GM18907 (cell line): Measurements from ENCODE around the gene NPIPA7.
"Not testable (repeated sequence)": the region's sequence is repeated elsewhere in the genome, so short reads cannot be mapped to it uniquely, and the experiment has no call there.

Source experiments
- ATAC-seq: cut with Tn5 transposase; IDR thresholded peaks from one replicate; pipeline ENCODE4 v1.9.1; 2021; ENCODE audit warnings: mild to moderate bottlenecking, moderate library complexity; ENCODE audit not compliant: unreplicated experiment

NPIPA7 gene

DNA sequence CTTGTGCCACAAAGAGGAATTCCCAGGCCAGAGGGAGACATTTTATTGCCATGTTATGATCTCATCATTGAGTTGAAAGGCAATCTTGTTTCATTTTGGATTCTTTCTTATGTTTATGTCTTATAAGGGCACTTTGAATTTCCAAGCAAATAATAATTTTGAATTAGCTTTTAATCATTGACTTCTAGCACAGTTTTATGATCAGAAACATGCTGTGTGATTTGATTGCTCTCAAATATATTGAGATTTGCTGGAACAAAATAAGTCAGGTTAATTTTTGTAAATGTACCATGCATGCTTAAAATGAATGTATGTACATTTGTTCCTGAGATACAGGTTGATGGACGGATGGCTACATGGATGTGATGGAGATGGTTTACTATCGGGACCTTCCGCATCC is at the start of gene NPIPA7:
TSS of gene NPIPA7 (plus strand) at position 301 of the 400 bp plus-strand sequence. CDS start 105 bp downstream, outside the sequence.
- ATAC-seq: not testable (repeated sequence)

DNA sequence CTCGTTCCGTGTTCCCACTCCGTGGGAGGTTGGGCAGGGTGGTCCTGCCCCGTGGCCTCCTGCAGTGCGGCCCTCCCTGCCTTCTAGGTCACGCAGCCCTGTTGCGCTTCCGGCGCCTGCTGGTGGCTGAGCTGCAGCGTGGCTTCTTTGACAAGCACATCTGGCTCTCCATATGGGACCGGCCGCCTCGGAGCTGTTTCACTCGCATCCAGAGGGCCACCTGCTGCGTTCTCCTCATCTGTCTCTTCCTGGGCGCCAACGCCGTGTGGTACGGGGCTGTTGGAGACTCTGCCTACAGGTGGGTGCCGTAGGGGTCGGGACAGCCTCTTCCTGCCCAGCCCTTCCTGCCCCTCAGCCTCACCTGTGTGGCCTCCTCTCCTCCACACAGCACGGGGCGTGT is 47.5 kb upstream of the NPIPA7 start:
- ATAC-seq: not testable (repeated sequence)

DNA sequence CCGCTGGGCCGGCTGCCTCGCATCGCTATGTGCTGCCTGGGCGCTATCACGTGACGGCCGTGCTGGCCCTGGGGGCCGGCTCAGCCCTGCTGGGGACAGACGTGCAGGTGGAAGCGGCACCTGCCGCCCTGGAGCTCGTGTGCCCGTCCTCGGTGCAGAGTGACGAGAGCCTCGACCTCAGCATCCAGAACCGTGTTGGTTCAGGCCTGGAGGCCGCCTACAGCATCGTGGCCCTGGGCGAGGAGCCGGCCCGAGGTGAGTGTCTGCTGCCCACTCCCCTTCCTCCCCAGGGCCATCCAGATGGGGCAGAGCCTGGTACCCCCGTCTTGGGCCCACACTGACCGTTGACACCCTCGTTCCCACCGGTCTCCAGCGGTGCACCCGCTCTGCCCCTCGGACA is 21.4 kb upstream of the NPIPA7 start:
- not testable (repeated sequence) for ATAC-seq

DNA sequence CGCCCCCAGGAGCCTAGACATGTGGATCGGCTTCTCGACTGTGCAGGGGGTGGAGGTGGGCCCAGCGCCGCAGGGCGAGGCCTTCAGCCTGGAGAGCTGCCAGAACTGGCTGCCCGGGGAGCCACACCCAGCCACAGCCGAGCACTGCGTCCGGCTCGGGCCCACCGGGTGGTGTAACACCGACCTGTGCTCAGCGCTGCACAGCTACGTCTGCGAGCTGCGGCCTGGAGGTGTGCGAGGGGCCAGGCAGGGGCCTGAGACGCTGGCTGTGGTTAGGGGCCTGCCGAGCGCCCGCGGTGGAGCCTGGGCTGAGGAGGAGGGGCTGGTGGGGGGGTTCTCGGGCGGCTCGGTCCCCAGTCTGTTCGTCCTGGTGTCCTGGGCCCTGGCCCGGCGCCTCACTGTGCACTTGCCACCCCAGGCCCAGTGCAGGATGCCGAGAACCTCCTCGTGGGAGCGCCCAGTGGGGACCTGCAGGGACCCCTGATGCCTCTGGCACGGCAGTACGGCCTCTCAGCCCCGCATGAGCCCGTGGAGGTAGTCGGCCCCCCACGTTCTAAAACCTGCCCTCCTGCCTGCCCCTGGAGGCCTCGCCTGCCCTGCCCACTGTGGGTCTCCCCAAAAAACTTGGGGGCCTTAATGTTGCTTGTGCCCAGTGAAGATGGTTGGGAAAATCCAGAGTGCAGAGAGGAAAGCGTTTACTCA is 20.2 kb upstream of the NPIPA7 start:
- ATAC-seq: not testable (repeated sequence)

DNA sequence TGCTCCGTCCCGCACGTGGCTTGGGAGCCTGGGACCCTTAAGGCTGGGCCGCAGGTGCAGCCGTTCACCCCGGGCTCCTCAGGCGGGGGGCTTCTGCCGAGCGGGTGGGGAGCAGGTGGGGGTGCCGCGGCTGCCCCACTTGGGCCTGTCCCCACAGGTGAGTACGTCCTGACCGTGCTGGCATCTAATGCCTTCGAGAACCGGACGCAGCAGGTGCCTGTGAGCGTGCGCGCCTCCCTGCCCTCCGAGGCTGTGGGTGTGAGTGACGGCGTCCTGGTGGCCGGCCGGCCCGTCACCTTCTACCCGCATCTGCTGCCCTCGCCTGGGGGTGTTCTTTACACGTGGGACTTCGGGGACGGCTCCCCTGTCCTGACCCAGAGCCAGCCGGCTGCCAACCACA is 15.3 kb upstream of the NPIPA7 start:
- ATAC-seq: not testable (repeated sequence)

DNA sequence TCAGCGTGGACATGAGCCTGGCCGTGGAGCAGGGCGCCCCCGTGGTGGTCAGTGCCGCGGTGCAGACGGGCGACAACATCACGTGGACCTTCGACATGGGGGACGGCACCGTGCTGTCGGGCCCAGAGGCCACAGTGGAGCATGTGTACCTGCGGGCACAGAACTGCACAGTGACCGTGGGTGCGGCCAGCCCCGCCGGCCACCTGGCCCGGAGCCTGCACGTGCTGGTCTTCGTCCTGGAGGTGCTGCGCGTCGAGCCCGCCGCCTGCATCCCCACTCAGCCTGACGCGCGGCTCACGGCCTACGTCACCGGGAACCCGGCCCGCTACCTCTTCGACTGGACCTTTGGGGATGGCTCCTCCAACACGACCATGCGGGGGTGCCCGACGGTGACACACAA is 14.8 kb upstream of the NPIPA7 start:
- not testable (repeated sequence) for ATAC-seq

DNA sequence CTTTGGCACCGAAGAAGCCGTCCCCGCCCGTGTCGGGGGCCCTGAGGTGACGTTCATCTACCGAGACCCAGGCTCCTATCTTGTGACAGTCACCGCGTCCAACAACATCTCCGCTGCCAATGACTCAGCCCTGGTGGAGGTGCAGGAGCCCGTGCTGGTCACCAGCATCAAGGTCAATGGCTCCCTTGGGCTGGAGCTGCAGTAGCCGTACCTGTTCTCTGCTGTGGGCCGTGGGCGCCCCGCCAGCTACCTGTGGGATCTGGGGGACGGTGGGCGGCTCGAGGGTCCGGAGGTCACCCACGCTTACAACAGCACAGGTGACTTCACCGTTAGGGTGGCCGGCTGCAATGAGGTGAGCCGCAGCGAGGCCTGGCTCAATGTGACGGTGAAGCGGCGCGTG is 14.2 kb upstream of the NPIPA7 start:
- not testable (repeated sequence) for ATAC-seq

DNA sequence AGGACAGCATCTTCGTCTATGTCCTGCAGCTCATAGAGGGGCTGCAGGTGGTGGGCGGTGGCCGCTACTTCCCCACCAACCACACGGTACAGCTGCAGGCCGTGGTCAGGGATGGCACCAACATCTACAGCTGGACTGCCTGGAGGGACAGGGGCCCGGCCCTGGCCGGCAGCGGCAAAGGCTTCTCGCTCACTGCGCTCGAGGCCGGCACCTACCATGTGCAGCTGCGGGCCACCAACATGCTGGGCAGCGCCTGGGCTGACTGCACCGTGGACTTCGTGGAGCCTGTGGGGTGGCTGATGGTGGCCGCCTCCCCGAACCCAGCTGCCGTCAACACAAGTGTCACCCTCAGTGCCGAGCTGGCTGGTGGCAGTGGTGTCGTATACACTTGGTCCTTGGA is 13.6 kb upstream of the NPIPA7 start:
- not testable (repeated sequence) for ATAC-seq

DNA sequence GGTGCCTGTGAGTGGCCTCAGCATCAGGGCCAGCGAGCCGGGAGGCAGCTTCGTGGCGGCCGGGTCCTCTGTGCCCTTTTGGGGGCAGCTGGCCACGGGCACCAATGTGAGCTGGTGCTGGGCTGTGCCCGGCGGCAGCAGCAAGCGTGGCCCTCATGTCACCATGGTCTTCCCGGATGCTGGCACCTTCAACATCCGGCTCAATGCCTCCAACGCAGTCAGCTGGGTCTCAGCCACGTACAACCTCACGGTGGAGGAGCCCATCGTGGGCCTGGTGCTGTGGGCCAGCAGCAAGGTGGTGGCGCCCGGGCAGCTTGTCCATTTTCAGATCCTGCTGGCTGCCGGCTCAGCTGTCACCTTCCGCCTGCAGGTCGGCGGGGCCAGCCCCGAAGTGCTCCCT is 13.1 kb upstream of the NPIPA7 start:
- ATAC-seq: not testable (repeated sequence)

DNA sequence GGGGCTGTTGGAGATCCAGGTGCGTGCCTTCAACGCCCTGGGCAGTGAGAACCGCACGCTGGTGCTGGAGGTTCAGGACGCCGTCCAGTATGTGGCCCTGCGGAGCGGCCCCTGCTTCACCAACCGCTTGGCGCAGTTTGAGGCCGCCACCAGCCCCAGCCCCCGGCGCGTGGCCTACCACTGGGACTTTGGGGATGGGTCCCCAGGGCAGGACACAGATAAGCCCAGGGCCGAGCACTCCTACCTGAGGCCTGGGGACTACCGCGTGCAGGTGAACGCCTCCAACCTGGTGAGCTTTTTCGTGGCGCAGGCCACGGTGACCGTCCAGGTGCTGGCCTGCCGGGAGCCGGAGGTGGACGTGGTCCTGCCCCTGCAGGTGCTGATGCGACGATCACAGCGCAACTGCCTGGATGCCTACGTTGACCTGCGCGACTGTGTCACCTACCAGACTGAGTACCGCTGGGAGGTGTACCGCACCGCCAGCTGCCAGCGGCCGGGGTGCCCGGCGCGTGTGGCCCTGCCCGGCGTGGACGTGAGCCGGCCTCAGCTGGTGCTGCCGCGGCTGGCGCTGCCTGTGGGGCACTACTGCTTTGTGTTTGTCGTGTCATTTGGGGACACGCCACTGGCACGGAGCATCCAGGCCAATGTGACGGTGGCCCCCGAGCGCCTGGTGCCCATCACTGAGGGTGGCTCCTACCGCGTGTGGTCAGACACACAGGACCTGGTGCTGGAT is 12.2 kb upstream of the NPIPA7 start:
- not testable (repeated sequence) for ATAC-seq

DNA sequence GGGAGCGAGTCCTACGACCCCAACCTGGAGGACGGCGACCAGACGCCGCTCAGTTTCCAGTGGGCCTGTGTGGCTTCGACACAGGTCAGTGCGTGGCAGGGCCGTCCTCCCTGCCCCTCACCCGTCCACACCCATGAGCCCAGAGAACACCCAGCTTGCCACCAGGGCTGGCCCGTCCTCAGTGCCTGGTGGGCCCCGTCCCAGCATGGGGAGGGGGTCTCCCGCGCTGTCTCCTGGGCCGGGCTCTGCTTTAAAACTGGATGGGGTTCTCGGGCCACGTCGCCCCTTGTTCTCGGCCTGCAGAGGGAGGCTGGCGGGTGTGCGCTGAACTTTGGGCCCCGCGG is 11.7 kb upstream of the NPIPA7 start:
- not testable (repeated sequence) for ATAC-seq

DNA sequence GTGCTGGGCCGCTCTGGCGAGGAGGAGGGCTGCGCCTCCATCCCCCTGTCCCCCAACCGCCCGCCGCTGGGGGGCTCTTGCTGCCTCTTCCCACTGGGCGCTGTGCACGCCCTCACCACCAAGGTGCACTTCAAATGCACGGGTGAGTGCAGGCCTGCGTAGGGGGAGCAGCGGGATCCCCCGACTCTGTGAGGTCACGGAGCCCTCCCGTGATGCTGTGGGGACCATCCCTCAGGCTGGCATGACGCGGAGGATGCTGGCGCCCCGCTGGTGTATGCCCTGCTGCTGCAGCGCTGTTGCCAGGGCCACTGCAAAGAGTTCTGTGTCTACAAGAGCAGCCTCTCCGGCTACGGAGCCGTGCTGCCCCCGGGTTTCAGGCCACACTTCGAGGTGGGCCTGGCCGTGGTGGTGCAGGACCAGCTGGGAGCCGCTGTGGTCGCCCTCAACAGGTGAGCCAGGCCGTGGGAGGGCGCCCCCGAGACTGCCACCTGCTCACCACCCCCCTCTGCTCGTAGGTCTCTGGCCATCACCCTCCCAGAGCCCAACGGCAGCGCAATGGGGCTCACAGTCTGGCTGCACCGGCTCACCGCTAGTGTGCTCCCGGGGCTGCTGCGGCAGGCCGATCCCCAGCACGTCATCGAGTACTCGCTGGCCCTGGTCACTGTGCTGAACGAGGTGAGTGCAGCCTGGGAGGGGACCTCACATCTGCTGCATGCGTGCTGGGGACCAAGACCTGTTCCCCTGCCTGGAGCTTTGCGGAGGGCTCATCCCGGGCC is 9.7 kb upstream of the NPIPA7 start:
- not testable (repeated sequence) for ATAC-seq

DNA sequence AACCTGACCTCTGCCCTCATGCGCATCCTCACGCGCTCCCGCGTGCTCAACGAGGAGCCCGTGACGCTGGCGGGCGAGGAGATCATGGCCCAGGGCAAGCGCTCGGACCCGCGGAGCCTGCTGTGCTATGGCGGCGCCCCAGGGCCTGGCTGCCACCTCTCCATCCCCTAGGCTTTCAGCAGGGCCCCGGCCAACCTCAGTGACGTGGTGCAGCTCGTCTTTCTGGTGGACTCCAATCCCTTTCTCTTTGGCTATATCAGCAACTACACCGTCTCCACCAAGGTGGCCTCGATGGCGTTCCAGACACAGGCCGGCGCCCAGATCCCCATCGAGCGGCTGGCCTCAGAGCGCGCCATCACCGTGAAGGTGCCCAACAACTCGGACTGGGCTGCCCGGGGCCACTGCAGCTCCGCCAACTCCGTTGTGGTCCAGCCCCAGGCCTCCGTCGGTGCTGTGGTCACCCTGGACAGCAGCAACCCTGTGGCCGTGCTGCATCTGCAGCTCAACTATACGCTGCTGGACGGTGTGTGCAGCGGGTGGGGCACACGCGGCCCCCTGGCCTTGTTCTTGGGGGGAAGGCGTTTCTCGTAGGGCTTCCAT is 7.7 kb upstream of the NPIPA7 start:
- ATAC-seq: not testable (repeated sequence)

DNA sequence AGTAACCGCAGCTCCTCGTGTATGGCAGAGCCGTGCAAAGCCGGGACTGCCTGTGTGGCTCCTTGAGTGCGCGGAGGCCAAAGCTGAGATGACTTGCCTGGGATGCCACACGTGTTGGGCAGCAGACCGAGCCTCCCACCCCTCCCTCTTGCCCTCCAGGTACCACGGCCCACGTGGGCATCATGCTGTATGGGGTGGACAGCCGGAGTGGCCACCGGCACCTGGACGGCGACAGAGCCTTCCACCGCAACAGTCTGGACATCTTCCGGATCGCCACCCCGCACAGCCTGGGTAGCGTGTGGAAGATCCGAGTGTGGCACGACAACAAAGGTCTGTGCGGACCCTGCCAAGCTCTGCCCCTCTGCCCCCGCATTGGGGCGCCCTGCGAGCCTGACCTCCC is 4.7 kb upstream of the NPIPA7 start:
- not testable (repeated sequence) for ATAC-seq

DNA sequence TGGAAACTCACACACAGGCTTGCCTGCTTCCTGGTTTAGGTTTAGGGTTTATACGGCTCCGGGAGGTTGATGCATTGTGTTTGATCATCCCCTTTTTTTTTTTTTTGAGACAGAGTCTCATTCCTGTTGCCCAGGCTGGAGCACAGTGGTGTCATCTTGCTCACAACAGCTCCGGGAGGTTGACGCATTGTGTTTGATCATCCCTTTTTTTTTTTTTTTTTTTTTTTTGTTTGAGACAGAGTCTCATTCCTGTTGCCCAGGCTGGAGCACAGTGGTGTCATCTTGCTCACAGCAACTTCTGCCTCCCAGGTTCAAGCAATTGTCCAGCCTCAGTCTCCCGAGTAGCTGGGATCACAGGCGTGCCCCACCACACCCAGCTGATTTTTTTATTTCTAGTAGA is 20.7 kb downstream of the NPIPA7 start:
- not testable (repeated sequence) for ATAC-seq

DNA sequence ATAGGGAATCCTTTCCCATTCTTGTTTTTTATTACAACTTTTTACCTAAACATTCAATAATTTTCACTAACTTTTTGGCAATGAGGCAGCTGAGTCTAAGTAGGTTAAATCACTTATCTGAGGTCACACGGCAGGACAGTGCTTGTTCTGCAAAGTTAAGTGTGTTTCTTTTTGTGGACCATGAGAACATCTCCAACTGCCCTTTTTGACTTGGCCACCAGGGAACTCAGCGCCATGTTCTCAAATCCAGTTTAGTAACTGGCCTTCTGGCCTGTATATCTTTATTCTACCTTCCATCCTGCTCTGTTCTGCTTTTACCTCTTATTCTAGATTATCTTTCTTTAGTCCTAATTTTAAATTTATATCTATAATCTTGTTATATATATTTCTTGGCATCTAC is 23.4 kb downstream of the NPIPA7 start:
- not testable (repeated sequence) for ATAC-seq

DNA sequence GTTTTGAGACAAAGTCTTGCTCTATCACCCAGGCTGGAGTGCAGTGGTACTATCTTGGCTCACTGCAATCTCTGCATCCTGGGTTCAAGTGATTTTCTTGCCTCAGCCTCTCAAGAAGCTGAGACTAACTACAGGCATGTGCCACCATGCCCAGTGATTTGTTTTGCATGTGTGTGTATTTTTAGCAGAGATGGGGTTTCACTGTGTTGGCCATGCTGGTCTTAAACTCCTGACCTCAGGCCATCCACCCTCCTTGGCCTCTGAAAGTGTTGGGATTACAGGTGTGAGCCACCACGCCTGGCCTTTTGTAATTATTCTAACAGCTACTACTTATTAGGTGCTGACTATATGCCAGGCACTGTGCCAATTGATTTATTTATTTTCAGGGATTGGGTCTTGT is 25.3 kb downstream of the NPIPA7 start:
- ATAC-seq: not testable (repeated sequence)

DNA sequence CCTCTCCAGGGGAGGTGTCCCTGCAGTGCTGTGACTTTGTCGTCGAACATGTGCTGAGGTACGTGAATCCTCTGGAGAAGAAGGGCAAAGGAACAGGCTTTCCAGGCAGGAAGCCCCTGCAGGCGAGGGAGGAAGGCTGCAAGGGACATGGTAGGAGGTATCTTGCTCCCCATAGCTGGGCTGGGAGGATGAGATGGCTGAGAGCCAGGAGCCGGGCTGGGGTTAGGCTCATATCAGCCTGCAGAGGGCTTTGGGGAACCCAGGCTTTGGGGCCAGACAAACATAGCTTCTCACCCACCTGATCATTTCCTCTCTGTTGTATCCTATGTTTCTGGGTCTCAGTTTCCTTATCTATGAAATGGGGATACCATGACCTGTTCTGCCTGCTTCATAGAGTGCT is 26.5 kb downstream of the NPIPA7 start:
- not testable (repeated sequence) for ATAC-seq

DNA sequence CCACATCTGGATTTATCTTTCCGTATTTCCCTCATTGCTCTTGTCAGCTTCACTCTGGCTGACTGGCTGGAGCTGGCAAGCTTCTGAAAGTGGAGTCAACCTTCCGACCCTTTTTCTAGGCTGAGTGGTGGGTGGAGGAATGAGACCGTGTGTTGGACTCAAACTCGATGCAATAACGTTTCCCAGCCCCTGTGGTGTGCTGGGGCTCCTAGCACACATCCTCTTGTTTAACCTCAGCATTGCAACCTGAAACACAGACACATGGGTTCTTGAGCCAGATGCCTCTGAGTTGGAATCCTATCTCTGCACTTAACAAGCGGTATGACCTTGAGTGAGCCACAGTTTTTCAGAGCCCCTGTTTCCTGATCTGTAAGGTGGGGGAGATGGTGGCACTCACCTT is 29.5 kb downstream of the NPIPA7 start:
- ATAC-seq: not testable (repeated sequence)

DNA sequence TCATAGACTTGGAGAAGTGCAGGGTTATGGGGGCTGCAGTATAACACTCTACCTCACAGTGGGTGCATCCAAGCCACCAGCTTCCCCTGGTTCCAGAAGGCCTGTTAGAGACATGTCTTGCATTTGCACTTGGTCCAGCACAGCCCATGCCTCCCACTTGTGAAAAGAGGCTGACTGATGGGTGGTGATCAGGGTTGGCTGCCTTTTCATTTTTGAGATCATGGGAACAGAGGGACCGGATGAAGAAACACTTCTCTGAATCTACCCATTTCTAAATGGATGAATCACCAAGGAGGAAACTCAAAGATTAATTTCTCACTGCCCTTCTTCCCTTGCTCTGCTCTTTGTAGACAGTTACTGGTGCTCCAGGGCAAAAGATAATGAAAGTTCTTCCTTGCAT is 34.8 kb downstream of the NPIPA7 start:
- not testable (repeated sequence) for ATAC-seq

DNA sequence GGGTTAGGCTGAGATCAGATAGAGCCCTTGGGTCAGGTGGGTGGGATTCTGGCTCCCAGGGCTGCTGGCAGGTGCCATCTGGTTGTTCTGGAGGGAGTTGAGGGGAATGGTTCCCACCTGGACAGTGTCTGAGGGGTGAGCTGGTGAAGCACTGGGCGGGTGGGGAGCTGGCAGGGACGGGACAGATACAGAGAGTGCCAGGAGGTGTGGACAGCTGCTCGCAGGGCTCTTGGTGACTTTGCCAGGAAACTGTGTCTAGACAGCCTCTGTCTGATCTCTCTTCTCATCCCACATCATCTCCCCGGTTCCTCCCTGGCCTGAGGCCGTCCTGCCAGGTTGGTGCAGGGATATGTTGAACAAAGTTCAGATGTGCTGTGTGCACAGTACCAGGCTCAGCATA is 38.1 kb downstream of the NPIPA7 start:
- not testable (repeated sequence) for ATAC-seq
